PC-9 (cell line): ENCODE results near the gene ZSCAN1.

ENCODE experiments used
- EZH2 ChIP-seq: fragments of 200-600 bp; sonication (generic); IDR thresholded peaks from 2 replicates; pipeline ENCODE4 v1.8.0; 2017; ENCODE audit warnings: antibody characterized with exemption, low read depth
- TF ChIP-seq, protein P1 (sequence below): fragments of 200-600 bp; sonication (generic); conservative IDR thresholded peaks from 2 replicates; pipeline ENCODE4 v1.6.1; 2017; ENCODE audit warnings: mixed run types, antibody characterized with exemption, mild to moderate bottlenecking, moderate library complexity

DNA sequence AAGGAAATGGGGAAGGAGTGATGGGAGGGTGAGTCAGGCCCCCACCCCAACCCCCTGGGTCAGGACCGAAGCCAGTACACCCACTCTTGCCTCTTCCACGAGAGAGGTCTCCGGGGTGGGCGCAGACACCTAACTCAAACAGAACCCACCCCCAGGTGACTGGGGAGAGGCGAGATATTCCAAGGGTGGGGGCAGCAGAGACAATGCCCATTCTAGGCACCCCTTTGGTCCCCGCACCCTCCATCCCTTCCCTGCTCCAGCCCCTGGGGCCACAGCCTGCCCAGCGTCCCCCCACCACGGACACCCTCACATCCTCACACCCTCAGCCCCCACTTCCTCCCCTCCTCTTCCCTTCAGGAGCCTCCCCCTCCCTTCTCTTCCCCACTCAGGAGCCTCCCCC, 63.5 kb downstream of the ZSCAN1 start:
- TF ChIP-seq, protein P1, sequence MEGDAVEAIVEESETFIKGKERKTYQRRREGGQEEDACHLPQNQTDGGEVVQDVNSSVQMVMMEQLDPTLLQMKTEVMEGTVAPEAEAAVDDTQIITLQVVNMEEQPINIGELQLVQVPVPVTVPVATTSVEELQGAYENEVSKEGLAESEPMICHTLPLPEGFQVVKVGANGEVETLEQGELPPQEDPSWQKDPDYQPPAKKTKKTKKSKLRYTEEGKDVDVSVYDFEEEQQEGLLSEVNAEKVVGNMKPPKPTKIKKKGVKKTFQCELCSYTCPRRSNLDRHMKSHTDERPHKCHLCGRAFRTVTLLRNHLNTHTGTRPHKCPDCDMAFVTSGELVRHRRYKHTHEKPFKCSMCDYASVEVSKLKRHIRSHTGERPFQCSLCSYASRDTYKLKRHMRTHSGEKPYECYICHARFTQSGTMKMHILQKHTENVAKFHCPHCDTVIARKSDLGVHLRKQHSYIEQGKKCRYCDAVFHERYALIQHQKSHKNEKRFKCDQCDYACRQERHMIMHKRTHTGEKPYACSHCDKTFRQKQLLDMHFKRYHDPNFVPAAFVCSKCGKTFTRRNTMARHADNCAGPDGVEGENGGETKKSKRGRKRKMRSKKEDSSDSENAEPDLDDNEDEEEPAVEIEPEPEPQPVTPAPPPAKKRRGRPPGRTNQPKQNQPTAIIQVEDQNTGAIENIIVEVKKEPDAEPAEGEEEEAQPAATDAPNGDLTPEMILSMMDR: no peak
- no peak for TF ChIP-seq EZH2
